ENCODE results near the gene HIKESHI.
"Not testable (repeated sequence)": the region's sequence is repeated elsewhere in the genome, so short reads cannot be mapped to it uniquely, and the experiment has no call there.

The HIKESHI gene

GRCh38 chr11:86302092-86302793 lies at the start of gene HIKESHI:
HIKESHI (plus strand) TSS chr11:86302240; CDS start chr11:86302449, 209 bp downstream.
- DNase-seq = peak; percentile 74 to 99 (median 97)

GRCh38 chr11:86255896-86256295 lies 46.1 kb upstream of the HIKESHI start:
- no peak for DNase-seq

GRCh38 chr11:86256608-86257007 lies 45.4 kb upstream of the HIKESHI start:
- no peak for DNase-seq

DNA sequence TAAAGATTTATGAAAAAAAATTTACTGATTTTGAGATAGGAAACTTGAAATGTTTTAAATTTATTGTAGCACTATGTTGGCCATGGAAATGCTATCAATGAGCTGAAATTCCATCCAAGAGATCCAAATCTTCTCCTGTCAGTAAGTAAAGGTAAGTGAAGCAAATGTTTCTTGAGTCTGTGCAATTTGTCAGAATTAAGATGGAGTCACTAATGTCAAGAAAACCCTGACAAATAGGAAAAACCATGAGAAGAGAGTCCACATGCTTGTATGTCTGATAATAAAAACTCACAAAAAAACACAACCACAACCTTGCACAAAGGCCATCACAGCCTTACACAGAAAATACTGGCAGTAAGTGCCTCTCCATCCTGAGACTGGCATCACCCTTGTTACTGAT lies 44.6 kb upstream of the HIKESHI start:
- no peak for DNase-seq

- no peak for DNase-seq
Measured at GRCh38 chr11:86259730-86260129, 42.3 kb upstream of the HIKESHI start.

DNA sequence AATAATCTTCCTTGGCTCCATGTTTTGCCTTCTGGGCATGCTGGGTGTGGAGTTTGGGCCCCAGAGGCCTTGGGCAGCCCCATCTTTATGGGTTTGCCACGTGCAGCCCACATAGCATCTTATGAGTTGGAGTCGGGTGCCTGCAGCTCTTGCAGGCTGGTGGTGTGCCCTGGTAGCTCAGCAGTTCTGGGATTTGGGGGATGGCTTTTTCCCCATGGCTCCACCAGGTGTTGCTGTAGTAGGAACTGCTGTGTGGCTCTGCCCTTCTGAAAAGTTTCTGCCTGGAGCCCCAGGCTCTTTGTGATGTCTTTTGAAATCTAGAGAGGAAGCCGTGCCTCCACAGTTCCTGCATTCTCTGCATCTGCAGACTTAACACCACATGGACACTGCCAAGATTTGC lies 40.7 kb upstream of the HIKESHI start:
- DNase-seq = no peak

- no peak for DNase-seq
Measured at GRCh38 chr11:86262387-86262786, 39.7 kb upstream of the HIKESHI start.

- DNase-seq = no peak
Measured at GRCh38 chr11:86264649-86265048, 37.4 kb upstream of the HIKESHI start.

- no peak for DNase-seq
Measured at GRCh38 chr11:86265194-86265593, 36.8 kb upstream of the HIKESHI start.

GRCh38 chr11:86269645-86270044 lies 32.4 kb upstream of the HIKESHI start:
- DNase-seq = no peak

- DNase-seq = no peak
Measured at GRCh38 chr11:86274503-86274902, 27.5 kb upstream of the HIKESHI start.

DNA sequence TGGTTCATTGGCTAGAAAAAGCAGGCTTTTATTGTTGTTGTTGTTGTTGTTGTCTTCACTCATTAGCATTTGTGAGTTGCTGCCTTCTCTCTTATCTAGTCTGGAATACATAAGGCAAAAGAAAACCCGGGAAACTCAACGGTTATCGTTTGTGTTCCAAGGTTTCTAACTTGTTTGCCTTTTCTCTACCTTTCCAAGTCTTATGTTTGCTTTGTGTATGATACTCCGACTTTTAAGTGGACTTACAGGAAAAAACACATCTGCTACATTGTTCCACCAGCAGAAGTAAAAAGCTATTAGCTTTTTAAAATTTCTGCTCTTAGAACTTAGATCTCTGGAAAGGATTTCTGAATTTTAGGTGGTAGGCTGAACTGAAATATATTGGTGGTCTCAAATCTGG lies 27.0 kb upstream of the HIKESHI start:
- no peak for DNase-seq

DNA sequence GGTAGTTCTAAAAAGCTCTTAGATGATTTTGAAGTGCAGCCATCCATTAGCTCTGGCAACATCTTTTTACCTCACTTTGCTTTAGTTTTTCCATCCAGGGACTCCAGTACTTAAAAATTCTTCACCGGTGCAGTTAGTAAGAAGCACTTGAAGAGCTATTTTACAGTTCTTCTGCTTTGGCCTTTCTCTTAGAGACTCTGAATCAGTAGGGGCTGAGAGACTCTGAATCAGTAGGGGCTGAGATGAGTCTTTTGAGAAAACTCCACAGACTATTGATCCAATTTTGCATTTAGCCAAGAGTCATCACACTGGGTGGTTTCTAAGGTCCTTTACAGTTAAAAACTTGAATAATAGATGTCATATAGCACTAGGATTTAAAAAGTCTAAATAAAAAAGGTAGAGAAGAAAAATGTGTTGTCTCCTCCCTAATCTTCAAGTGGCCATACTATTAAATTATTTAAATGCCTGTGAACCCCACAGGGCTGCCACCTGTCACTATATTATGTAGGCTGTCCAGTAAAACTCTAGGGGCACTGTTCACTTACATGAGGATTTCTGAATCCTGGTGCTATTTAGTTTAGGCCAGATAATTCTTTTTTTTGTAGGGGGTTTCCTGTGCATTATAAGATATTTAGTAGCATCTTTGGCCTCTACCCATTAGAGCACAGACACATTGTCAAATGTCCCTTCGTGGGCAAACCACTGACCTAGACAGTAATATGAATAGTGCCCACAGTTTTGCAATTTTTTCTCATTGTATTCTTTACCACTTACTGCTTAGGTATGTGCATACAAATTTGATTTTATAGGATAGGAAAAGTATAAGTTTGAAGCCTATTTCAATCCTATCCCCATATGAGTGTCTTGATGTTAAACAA lies 26.3 kb upstream of the HIKESHI start:
- no peak for DNase-seq

DNA sequence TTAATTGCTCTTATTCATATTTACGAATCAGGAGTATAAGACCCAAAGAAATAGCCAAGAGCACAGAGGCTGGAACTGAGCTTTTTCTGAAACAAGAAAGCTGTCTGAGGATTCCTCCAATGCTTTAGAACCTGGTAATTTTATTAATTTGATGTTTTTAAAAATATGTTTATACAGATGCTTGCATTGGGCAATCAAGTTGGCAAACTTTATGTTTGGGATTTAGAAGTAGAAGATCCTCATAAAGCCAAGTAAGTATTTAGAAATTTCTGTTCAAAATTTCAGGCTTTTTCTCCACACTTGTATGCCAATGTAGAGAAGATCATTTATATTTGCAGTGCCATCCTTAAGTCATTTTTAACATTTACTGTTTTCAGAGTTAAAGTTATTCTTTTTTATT lies 24.3 kb upstream of the HIKESHI start:
- no peak for DNase-seq

DNA sequence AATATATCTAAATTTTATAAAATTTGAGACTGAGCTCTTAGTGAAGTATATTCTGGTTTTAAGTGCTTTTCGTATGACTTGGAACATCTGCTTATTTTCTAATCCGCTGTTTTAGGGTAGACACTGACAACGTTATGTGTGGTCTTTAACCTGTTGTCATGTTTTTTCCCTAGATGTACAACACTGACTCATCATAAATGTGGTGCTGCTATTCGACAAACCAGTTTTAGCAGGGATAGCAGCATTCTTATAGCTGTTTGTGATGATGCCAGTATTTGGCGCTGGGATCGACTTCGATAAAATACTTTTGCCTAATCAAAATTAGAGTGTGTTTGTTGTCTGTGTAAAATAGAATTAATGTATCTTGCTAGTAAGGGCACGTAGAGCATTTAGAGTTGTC lies 23.8 kb upstream of the HIKESHI start:
- DNase-seq = no peak

DNA sequence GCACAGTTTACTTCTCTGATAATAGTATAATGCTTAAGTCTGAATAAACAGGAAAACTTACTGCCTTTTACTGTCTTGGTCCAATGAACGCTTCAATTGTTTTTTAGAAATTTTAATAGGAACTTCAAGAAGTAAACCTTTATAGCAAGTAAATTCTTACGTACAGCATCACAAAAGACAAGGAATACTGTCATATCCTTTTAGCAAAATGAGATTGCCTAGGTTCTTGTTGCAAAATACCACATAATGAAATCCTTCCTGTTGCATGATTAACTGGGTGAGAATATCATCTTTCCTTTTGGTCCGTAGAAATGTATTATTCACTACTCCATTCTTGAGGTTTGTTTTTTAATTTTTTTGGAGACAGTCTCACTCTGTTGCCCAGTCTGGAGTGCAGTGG lies 22.3 kb upstream of the HIKESHI start:
- no peak for DNase-seq

- DNase-seq = no peak
Measured at GRCh38 chr11:86287468-86287796, 14.6 kb upstream of the HIKESHI start.

- peak in 4 of 14 donors; percentile 2 to 31 (median 4) for DNase-seq
Measured at GRCh38 chr11:86288776-86289507, 13.1 kb upstream of the HIKESHI start.

DNA sequence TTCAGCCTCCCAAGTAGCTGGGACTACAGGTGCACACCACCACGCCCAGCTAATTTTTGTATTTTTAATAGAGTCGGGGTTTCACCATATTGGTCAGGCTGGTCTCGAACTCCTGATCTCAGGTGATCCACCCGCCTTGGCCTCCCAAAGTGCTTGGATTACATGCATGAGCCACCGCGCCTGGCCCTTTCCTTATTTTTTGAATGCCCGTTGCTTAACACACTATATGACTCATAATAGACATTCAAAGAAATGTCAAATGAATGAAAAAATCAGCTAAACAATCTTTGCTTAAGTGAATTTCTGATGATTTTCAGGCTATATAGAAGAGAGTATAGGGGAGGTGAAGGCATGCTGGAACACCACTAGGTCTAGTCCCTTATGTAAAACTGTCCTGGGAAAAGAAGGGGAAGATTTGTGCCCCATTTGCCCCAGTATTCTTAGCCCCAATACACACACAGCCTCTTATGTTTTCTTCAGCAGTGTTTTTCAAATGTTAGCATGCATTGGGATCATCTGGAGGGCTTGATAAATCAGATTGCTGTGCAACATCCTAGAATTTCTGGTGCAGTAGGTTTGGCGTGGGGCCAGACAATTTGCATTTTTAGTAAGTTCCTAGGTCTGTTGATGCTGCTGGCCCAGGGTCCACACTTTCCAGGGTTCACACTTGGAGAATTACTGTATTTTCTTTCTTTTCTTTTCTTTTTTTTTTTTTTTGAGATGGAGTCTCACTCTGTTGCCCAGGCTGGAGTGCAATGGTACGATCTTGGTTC lies 12.3 kb upstream of the HIKESHI start:
- DNase-seq = not testable (repeated sequence)

DNA sequence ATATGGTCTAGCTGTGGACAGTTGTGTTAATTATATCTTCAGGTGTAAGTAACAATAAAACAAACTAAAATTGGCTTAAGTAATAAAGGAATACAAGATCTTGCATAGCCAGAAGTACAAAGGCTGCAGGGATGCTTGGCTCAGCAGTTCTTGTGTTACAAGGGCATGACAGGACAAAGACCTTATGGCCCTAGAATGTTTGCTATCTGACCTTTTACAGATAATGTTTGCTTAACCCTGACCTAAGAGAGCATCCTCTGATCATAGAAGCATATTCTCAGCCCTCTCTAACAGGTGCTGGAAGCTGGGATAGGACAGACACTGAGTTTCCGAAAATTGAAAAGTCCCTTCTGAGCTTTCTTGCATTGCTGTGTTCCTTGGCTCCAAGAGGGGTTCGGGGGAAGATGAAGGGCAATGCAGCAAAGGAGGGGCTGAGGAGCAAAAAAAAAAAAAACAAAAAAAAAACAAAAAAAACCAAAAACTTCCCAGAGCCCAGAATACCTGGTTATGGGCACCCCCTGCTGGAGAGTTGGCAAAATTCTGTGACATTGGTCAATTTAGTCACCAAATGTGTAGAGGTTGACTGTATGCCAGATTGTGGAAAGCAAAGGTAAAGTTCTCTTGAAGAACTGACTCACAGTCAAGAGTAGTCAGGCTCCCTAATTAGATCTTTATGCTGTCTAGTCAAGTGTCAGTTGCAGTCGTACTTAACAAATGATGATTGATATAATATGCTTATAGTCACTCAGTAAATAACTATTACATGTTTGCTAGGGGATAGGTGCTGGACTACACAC lies 10.4 kb upstream of the HIKESHI start:
- DNase-seq = peak in 4 of 14 donors; percentile 0 to 10 (median 8)

DNA sequence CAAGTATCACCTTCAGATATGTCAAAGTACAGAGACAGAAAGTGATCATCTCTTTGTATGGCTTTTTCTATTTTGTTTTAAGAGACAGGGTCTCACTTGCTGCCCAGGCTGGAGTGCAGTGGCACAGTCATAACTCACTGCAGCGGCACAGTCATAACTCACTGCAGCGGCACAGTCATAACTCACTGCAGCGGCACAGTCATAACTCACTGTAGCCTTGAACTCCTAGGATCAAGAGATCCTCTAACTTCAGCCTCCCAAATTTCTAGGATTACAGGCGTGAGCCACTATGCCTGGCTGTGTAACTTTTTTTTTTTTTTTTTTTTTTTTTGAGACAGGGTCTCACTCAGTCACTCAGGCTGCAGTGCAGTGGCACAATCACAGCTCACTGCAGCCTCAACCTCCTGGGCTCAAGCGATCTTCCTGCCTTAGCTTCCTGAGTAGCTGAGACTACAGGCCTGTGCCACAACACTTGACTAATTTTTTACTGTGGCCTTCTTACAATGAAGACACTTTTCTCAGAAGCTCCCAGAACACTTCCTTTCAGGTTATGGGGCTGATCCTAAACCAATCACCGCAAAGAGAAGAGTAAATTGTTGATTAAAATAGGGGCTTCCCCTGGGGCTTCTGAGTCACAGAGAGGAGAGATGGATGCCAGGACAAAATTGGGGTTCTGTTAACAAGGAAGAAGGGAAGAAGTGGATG lies 9.0 kb upstream of the HIKESHI start:
- DNase-seq = no peak
